A549 (cell line): ENCODE data around the gene HDX. TPM values are rescaled to one million over a fixed set of nuclear protein-coding genes. Genes with fewer than 3 reads are reported as not detected.
A peak's percentile ranks its signal among the peaks of the same experiment; 100 is the strongest.

Experiments
- ATAC-seq, 2 experiments: fragments of 200-7000 bp in 1 of 2; fragments of >200 bp in 1 of 2; cut with Nextera tagmentation in 1 of 2; cut with Tn5 transposase in 1 of 2; 3 replicates each; pipeline versions ENCODE4 v1.8.0 to v1.9.1; 2018 to 2020; ENCODE audit warnings: mild to moderate bottlenecking in 1 of 2, moderate library complexity in 1 of 2
- CTCF ChIA-PET: fragments of 300-600 bp; sonication (Branson Sonifier 250); formaldehyde crosslinking; extraction: SDS; loops from one replicate; lab custom pipeline; 2021; ENCODE audit warnings: antibody characterized with exemption, inconsistent platforms; lab: Yijun Ruan, JAX
- POLR2A ChIA-PET: fragments of 350-600 bp; formaldehyde crosslinking; extraction: SDS; loops from one replicate; lab custom pipeline; 2021; ENCODE audit warnings: antibody characterized with exemption, inconsistent platforms; lab: Yijun Ruan, JAX
- DNase-seq, 2 experiments: peaks; one replicate each; pipeline versions ENCODE4 v3.0.0 to v3.0.0-alpha.2; 2011 to 2016; ENCODE audit warnings: low read depth in 1 of 2, low spot score in 1 of 2
- FAIRE-seq: peaks from 2 replicates; lab custom pipeline; 2011; peaks lifted over from hg19 to GRCh38; lab: Jason Lieb, UNC
- H3K27ac ChIP-seq, 2 experiments: fragments of >200 bp; sonication (Bioruptor Twin); formaldehyde crosslinking; 3 replicates each; pipeline ENCODE4 v1.5.1; 2016 to 2017
- H3K4me1 ChIP-seq: fragments of >200 bp; sonication (Bioruptor Twin); formaldehyde crosslinking; 3 replicates; pipeline ENCODE4 v1.6.1; 2016
- H3K4me2 ChIP-seq: fragments of >200 bp; sonication (Bioruptor Twin); formaldehyde crosslinking; 3 replicates; pipeline ENCODE4 v1.6.1; 2016
- H3K4me3 ChIP-seq: fragments of >200 bp; sonication (Bioruptor Twin); formaldehyde crosslinking; 3 replicates; pipeline ENCODE4 v1.5.1; 2016
- H3K9me3 ChIP-seq: fragments of >200 bp; sonication (Bioruptor Twin); formaldehyde crosslinking; 3 replicates; pipeline ENCODE4 v1.6.1; 2016
- CEBPB ChIP-seq, 2 experiments: fragments of >200 bp in 1 of 2; sonication (Bioruptor Twin) in 1 of 2; formaldehyde crosslinking in 1 of 2; IDR thresholded peaks; 2 replicates each; pipeline ENCODE4 v1.6.1; 2012 to 2016
- CHD4 ChIP-seq: fragments of 200-600 bp; sonication (generic); IDR thresholded peaks from 2 replicates; pipeline ENCODE4 v1.6.1; 2016; ENCODE audit warnings: antibody characterized with exemption, mild to moderate bottlenecking, borderline replicate concordance
- EHMT2 ChIP-seq: fragments of 200-600 bp; sonication (generic); IDR thresholded peaks from 2 replicates; pipeline ENCODE4 v1.6.1; 2016; ENCODE audit warnings: antibody characterized with exemption, low read depth, mild to moderate bottlenecking, moderate library complexity
- FOXS1 ChIP-seq: fragments of 250-450 bp; sonication (Bioruptor Pico); IDR thresholded peaks from 2 replicates; pipeline ENCODE4 v1.5.0; 2020; ENCODE audit warnings: mild to moderate bottlenecking, moderate library complexity
- HES2 ChIP-seq: fragments of >200 bp; sonication (Bioruptor Twin); formaldehyde crosslinking; IDR thresholded peaks from 2 replicates; pipeline ENCODE4 v1.6.1; 2016
- HEYL ChIP-seq: fragments of 250-450 bp; sonication (Bioruptor Pico); IDR thresholded peaks from 2 replicates; pipeline ENCODE4 v1.8.0; 2021; ENCODE audit warnings: mild to moderate bottlenecking, moderate library complexity
- HMGXB4 ChIP-seq: fragments of 250-450 bp; sonication (Bioruptor Pico); IDR thresholded peaks from 2 replicates; pipeline ENCODE4 v1.5.0; 2021; ENCODE audit warnings: mild to moderate bottlenecking, moderate library complexity, borderline replicate concordance
- HOXA7 ChIP-seq: fragments of 250-450 bp; sonication (Bioruptor Pico); IDR thresholded peaks from 2 replicates; pipeline ENCODE4 v1.5.0; 2020; ENCODE audit warnings: mild to moderate bottlenecking, moderate library complexity
- JUN ChIP-seq, 2 experiments: fragments of >200 bp; sonication (Bioruptor Twin); formaldehyde crosslinking; IDR thresholded peaks; 2 replicates in 1 of 2; 3 replicates in 1 of 2; pipeline ENCODE4 v1.6.1; 2016 to 2017
- JUNB ChIP-seq: fragments of >200 bp; sonication (Bioruptor Twin); formaldehyde crosslinking; IDR thresholded peaks from 2 replicates; pipeline ENCODE4 v1.6.1; 2016
- KDM5A ChIP-seq: fragments of 200-600 bp; sonication (generic); IDR thresholded peaks from 2 replicates; pipeline ENCODE4 v1.6.1; 2016; ENCODE audit warnings: antibody characterized with exemption, mild to moderate bottlenecking
- MAZ ChIP-seq: fragments of 150-350 bp; IDR thresholded peaks from 2 replicates; pipeline ENCODE4 v1.6.1; 2014; ENCODE audit warnings: antibody characterized with exemption, low read depth, low read length, borderline replicate concordance
- MYC ChIP-seq: IDR thresholded peaks from 2 replicates; pipeline ENCODE4 v1.6.1; 2012; ENCODE audit warnings: mild to moderate bottlenecking, inconsistent platforms, low read length, improper control_type of control experiment, borderline replicate concordance
- PBX3 ChIP-seq: IDR thresholded peaks from 2 replicates; pipeline ENCODE4 v1.6.1; 2012
- POLR2A ChIP-seq: IDR thresholded peaks from 2 replicates; pipeline ENCODE4 v1.6.1; 2012; ENCODE audit warnings: mild to moderate bottlenecking, low read length
- RFX5 ChIP-seq: fragments of 450-650 bp; IDR thresholded peaks from 2 replicates; pipeline ENCODE4 v1.7.1; 2014; ENCODE audit warnings: antibody characterized with exemption, mild to moderate bottlenecking, moderate library complexity
- RNF2 ChIP-seq: fragments of 200-600 bp; sonication (generic); IDR thresholded peaks from 2 replicates; pipeline ENCODE4 v1.6.1; 2016; ENCODE audit warnings: low read depth, mild to moderate bottlenecking, antibody characterized with exemption, moderate library complexity, borderline replicate concordance
- SMC3 ChIP-seq: fragments of >200 bp; sonication (Bioruptor Twin); formaldehyde crosslinking; IDR thresholded peaks from 3 replicates; pipeline ENCODE4 v1.6.1; 2018; ENCODE audit warnings: inconsistent platforms
- SREBF2 ChIP-seq: fragments of 450-650 bp; IDR thresholded peaks from 2 replicates; pipeline ENCODE4 v1.6.1; 2014; ENCODE audit warnings: mild to moderate bottlenecking, moderate library complexity
- ZC3H11A ChIP-seq: fragments of 450-650 bp; IDR thresholded peaks from 2 replicates; pipeline ENCODE4 v1.6.1; 2014; ENCODE audit warnings: antibody characterized with exemption, mild to moderate bottlenecking
- ZSCAN20 ChIP-seq: fragments of 250-450 bp; sonication (Bioruptor Pico); IDR thresholded peaks from 2 replicates; pipeline ENCODE4 v1.8.0; 2022; ENCODE audit warnings: mild to moderate bottlenecking, moderate library complexity
- WGBS: methylation state at CpG from one replicate; pipeline ENCODE4 v1.1.6; 2017; ENCODE audit errors: missing lambda C conversion rate; 5-methylcytosine and 5-hydroxymethylcytosine counted together
- polyA plus RNA-seq, 4 experiments: library from polyadenylated mRNA; depleted of rRNA in 3 of 4; stranded (reverse); fragments of >200 nt; fragmentation: RNase III in 1 of 4; extraction: RNeasy Plus Mini Kit Qiagen cat#74134 plus additional on column Dnase treatment in 1 of 4; gene quantifications; 2 replicates in 3 of 4; 3 replicates in 1 of 4; pipeline ENCODE4 v1.2.3, GENCODE V29; 2011 to 2017
- TF ChIP-seq, protein P1 (sequence below): fragments of 450-650 bp; IDR thresholded peaks from 2 replicates; pipeline ENCODE4 v1.6.1; 2014; ENCODE audit warnings: antibody characterized with exemption
- TF ChIP-seq, protein P2 (sequence below): fragments of 150-350 bp; IDR thresholded peaks from 2 replicates; pipeline ENCODE4 v1.6.1; 2014; ENCODE audit warnings: low read depth, mild to moderate bottlenecking, low read length
- TF ChIP-seq, protein P3 (sequence below): fragments of 200-600 bp; sonication (generic); IDR thresholded peaks from 2 replicates; pipeline ENCODE4 v1.6.1; 2016; ENCODE audit warnings: antibody characterized with exemption, mild to moderate bottlenecking, moderate library complexity

Gene HDX
- polyA plus RNA-seq, 2 of the 4 experiments (the other 2 are of a cell fraction), result 3.9 to 4.0 TPM

GRCh38 chrX:84336646-84337045 is 165.6 kb downstream of the HDX start:
- Histone ChIP-seq H3K4me2 (no peak overlapping the region), H3K4me1 (no peaks in the 10 kb centered on the region), H3K4me3 (no peak overlapping the region), H3K9me3 (no peaks in the 10 kb centered on the region), H3K27ac (no peak overlapping the region)
- ChIA-PET POLR2A (no interaction called here), CTCF (no interaction called here)
- 32% methylated on average over 3 of the region's 3 CpGs for WGBS
- DNase-seq (no peak), FAIRE-seq (no peak), ATAC-seq (no peak)
- TF ChIP-seq HMGXB4 (CRISPR knock-in tag) (no peak), CEBPB (IDR thresholded peaks at IDR 0.05) (no peak), SMC3 (no peak), RNF2 (no peak), EHMT2 (no peak), CHD4 (no peak), ZC3H11A (no peak), HEYL (CRISPR knock-in tag) (no peak), MYC (no peak), HES2 (no peak), FOXS1 (CRISPR knock-in tag) (no peak), POLR2A (no peak), ZSCAN20 (no peak), SREBF2 (no peak), RFX5 (no peak), KDM5A (no peak), MAZ (no peak)
- TF ChIP-seq, protein P1, sequence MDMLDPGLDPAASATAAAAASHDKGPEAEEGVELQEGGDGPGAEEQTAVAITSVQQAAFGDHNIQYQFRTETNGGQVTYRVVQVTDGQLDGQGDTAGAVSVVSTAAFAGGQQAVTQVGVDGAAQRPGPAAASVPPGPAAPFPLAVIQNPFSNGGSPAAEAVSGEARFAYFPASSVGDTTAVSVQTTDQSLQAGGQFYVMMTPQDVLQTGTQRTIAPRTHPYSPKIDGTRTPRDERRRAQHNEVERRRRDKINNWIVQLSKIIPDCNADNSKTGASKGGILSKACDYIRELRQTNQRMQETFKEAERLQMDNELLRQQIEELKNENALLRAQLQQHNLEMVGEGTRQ, result no peak
- TF ChIP-seq, protein P2, sequence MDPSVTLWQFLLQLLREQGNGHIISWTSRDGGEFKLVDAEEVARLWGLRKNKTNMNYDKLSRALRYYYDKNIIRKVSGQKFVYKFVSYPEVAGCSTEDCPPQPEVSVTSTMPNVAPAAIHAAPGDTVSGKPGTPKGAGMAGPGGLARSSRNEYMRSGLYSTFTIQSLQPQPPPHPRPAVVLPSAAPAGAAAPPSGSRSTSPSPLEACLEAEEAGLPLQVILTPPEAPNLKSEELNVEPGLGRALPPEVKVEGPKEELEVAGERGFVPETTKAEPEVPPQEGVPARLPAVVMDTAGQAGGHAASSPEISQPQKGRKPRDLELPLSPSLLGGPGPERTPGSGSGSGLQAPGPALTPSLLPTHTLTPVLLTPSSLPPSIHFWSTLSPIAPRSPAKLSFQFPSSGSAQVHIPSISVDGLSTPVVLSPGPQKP, result no peak

- FAIRE-seq, result peak; percentile 88
- Histone ChIP-seq H3K27ac (no peak overlapping the region), H3K9me3 (no peaks in the 10 kb centered on the region), H3K4me2 (no peak overlapping the region), H3K4me3 (no peak overlapping the region), H3K4me1 (no peaks in the 10 kb centered on the region)
- ChIA-PET POLR2A (no interaction called here), CTCF (no interaction called here)
- WGBS, result 52% methylated on average over 1 of the region's 1 CpG
- TF ChIP-seq JUNB, result no peak
- ATAC-seq, result no peak
- no peak for DNase-seq
Measured at GRCh38 chrX:84335121-84335520, 167.1 kb downstream of the HDX start.

GRCh38 chrX:84322083-84322827 is 180.0 kb downstream of the HDX start:
- Histone ChIP-seq H3K27ac (no peak overlapping the region), H3K9me3 (no peaks in the 10 kb centered on the region), H3K4me3 (no peak overlapping the region), H3K4me2 (no peak overlapping the region), H3K4me1 (no peaks in the 10 kb centered on the region)
- 42% methylated on average over 2 of the region's 2 CpGs for WGBS
- no peak for DNase-seq
- POLR2A ChIA-PET, result no interaction called here
- CTCF ChIA-PET, result no interaction called here
- no peak for ATAC-seq
- no peak for FAIRE-seq
- TF ChIP-seq JUN (IDR thresholded peaks at IDR 0.05), result no peak
- no peak for TF ChIP-seq HMGXB4 (CRISPR knock-in tag)
- no peak for TF ChIP-seq JUNB
- TF ChIP-seq HOXA7 (CRISPR knock-in tag), result no peak
- TF ChIP-seq PBX3, result no peak
- TF ChIP-seq, protein P3, sequence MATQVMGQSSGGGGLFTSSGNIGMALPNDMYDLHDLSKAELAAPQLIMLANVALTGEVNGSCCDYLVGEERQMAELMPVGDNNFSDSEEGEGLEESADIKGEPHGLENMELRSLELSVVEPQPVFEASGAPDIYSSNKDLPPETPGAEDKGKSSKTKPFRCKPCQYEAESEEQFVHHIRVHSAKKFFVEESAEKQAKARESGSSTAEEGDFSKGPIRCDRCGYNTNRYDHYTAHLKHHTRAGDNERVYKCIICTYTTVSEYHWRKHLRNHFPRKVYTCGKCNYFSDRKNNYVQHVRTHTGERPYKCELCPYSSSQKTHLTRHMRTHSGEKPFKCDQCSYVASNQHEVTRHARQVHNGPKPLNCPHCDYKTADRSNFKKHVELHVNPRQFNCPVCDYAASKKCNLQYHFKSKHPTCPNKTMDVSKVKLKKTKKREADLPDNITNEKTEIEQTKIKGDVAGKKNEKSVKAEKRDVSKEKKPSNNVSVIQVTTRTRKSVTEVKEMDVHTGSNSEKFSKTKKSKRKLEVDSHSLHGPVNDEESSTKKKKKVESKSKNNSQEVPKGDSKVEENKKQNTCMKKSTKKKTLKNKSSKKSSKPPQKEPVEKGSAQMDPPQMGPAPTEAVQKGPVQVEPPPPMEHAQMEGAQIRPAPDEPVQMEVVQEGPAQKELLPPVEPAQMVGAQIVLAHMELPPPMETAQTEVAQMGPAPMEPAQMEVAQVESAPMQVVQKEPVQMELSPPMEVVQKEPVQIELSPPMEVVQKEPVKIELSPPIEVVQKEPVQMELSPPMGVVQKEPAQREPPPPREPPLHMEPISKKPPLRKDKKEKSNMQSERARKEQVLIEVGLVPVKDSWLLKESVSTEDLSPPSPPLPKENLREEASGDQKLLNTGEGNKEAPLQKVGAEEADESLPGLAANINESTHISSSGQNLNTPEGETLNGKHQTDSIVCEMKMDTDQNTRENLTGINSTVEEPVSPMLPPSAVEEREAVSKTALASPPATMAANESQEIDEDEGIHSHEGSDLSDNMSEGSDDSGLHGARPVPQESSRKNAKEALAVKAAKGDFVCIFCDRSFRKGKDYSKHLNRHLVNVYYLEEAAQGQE, result no peak
